Measurements from ENCODE around the gene GPATCH3. TPM values are rescaled to one million over a fixed set of nuclear protein-coding genes. Genes with fewer than 3 reads are reported as not detected.

GPATCH3 gene
- total RNA-seq, 1 experiment from 2014 or later = 14.8 TPM

- Histone ChIP-seq H3K36me3 (ENCODE audit: control insufficient read depth in 1 of 2, insufficient read depth in 2 of 2, low read length in 2 of 2) (peaks cover 38 to 48% of the 10 kb centered on the region in 2 experiments), H3K4me3 (replicated peaks in 1 of 2; ENCODE audit: low read depth in 1 of 2, low read length in 2 of 2) (no peak overlapping the region), H3K27ac (ENCODE audit: low read depth, low read length) (no peak overlapping the region), H3K9ac (ENCODE audit: low read length) (no peak overlapping the region), H3K79me2 (ENCODE audit: insufficient read depth, low read length) (peaks cover 43% of the 10 kb centered on the region), H3K27me3 (ENCODE audit: insufficient read depth, low read length) (no peaks in the 10 kb centered on the region), H3K9me2 (ENCODE audit: insufficient read depth) (no peaks in the 10 kb centered on the region), H4K20me1 (ENCODE audit: insufficient read depth) (peaks cover 2% of the 10 kb centered on the region; the same call in 1 of the 2 replicates), H3K9me3 (ENCODE audit: control insufficient read depth in 1 of 2, insufficient read depth in 1 of 2, low read depth in 1 of 2, low read length in 2 of 2) (no peaks in the 10 kb centered on the region), H3K4me1 (ENCODE audit: control insufficient read depth in 1 of 2, insufficient read depth in 2 of 2, low read length in 2 of 2) (peaks cover 4 to 19% of the 10 kb centered on the region in 2 experiments; a peak in 3 of 4 replicates), H2AFZ (ENCODE audit: low read depth, low read length, poor library complexity, severe bottlenecking) (no peak overlapping the region), H3K4me2 (ENCODE audit: low read length) (no peak overlapping the region)
- ChIA-PET POLR2A (interaction anchor here (1.0 to 1.5 kb wide), 3 partner anchors 9 to 22 kb away, joined by 3 to 6 read pairs (median 6); partner anchors contain the start of gene GPATCH3), RAD21 (ENCODE audit: low non-redundant PET in 1 of 2, low total read pairs in 2 of 2, uncharacterized antibody in 2 of 2, unreplicated experiment in 2 of 2) (no interaction called here), CTCF (interaction anchor here (0.7 to 1.4 kb wide), 4 partner anchors 11 to 38 kb away, joined by 3 to 5 read pairs (median 3); no protein-coding TSS in a partner anchor)
- DNase-seq (ENCODE audit: low read depth, low spot score) = no peak
- ATAC-seq = no peak
- intact Hi-C loops (cut with micrococcal nuclease) = no loop called here
- BruUV-seq (replicated peaks) = no TSS peak
- peak; percentile 50 for TF ChIP-seq RAD21 (IDR thresholded peaks at IDR 0.05; ENCODE audit: low read depth)
- peak; percentile 19 to 61 (median 54); a peak in 5 of 6 replicates for TF ChIP-seq CTCF (IDR thresholded peaks at IDR 0.05 in 2 of 3, conservative IDR thresholded peaks at IDR 0.05 in 1 of 3; ENCODE audit: borderline replicate concordance in 1 of 3, insufficient read depth in 1 of 3, low read depth in 2 of 3, low read length in 2 of 3)
- TF ChIP-seq EZH2phosphoT487 (IDR thresholded peaks at IDR 0.05; ENCODE audit: borderline replicate concordance) = no peak
- no peak for TF ChIP-seq TCF7L2 (IDR thresholded peaks at IDR 0.05; ENCODE audit: borderline replicate concordance, extremely low read depth, insufficient read depth, insufficient read length)
Measured at GRCh38 chr1:26887125-26887524, 13.1 kb downstream of the GPATCH3 start.

GRCh38 chr1:26882696-26883463 is 17.4 kb downstream of the GPATCH3 start:
- POLR2A ChIA-PET = interaction anchor here (1.7 kb wide), 1 partner anchor 18 kb away, joined by 5 read pairs; no protein-coding TSS in a partner anchor
- DNase-seq (ENCODE audit: low read depth, low spot score) (no peak), ATAC-seq (no peak)
- RAD21 ChIA-PET (ENCODE audit: low non-redundant PET in 1 of 2, low total read pairs in 2 of 2, uncharacterized antibody in 2 of 2, unreplicated experiment in 2 of 2) = no interaction called here
- Histone ChIP-seq H3K9me2 (ENCODE audit: insufficient read depth) (no peaks in the 10 kb centered on the region), H2AFZ (ENCODE audit: low read depth, low read length, poor library complexity, severe bottlenecking) (no peak overlapping the region), H3K9me3 (ENCODE audit: control insufficient read depth in 1 of 2, insufficient read depth in 1 of 2, low read depth in 1 of 2, low read length in 2 of 2) (no peaks in the 10 kb centered on the region), H4K20me1 (ENCODE audit: insufficient read depth) (peaks cover 2% of the 10 kb centered on the region; the same call in 1 of the 2 replicates), H3K4me3 (replicated peaks in 1 of 2; ENCODE audit: low read depth in 1 of 2, low read length in 2 of 2) (no peak overlapping the region), H3K36me3 (ENCODE audit: control insufficient read depth in 1 of 2, insufficient read depth in 2 of 2, low read length in 2 of 2) (peaks cover 41 to 48% of the 10 kb centered on the region in 2 experiments), H3K27ac (ENCODE audit: low read depth, low read length) (no peak overlapping the region), H3K4me2 (ENCODE audit: low read length) (no peak overlapping the region), H3K79me2 (ENCODE audit: insufficient read depth, low read length) (peaks cover 27% of the 10 kb centered on the region), H3K9ac (ENCODE audit: low read length) (no peak overlapping the region), H3K27me3 (ENCODE audit: insufficient read depth, low read length) (no peaks in the 10 kb centered on the region), H3K4me1 (ENCODE audit: control insufficient read depth in 1 of 2, insufficient read depth in 2 of 2, low read length in 2 of 2) (peaks cover 0 to under 1% of the 10 kb centered on the region in 2 experiments; a peak in 1 of 4 replicates)
- CTCF ChIA-PET = no interaction called here
- BruUV-seq (replicated peaks) = no TSS peak
- intact Hi-C loops (cut with micrococcal nuclease) = no loop called here
- TF ChIP-seq JUND (IDR thresholded peaks at IDR 0.05) = no peak
- TF ChIP-seq ZBTB33 (IDR thresholded peaks at IDR 0.05; ENCODE audit: extremely low read depth, insufficient replicate concordance, low read length) = no peak
- no peak for TF ChIP-seq SIN3A (IDR thresholded peaks at IDR 0.05; ENCODE audit: low read depth)
- no peak for TF ChIP-seq CEBPB (IDR thresholded peaks at IDR 0.05; ENCODE audit: low read depth)
- no peak for TF ChIP-seq CTCF (IDR thresholded peaks at IDR 0.05 in 2 of 3, conservative IDR thresholded peaks at IDR 0.05 in 1 of 3; ENCODE audit: borderline replicate concordance in 1 of 3, insufficient read depth in 1 of 3, low read depth in 2 of 3, low read length in 2 of 3)
- no peak for TF ChIP-seq ELF1 (IDR thresholded peaks at IDR 0.05; ENCODE audit: borderline replicate concordance, low read depth)
- no peak for TF ChIP-seq SRF (IDR thresholded peaks at IDR 0.05; ENCODE audit: low read depth)

Data from HCT116 (cell line).